HG03097 (cell line): ENCODE measurements around the gene SMYD1.

ENCODE experiments used
- ATAC-seq: cut with Tn5 transposase; IDR thresholded peaks from one replicate; pipeline ENCODE4 v1.9.1; 2021; ENCODE audit not compliant: unreplicated experiment, low FRiP score

Gene SMYD1

DNA sequence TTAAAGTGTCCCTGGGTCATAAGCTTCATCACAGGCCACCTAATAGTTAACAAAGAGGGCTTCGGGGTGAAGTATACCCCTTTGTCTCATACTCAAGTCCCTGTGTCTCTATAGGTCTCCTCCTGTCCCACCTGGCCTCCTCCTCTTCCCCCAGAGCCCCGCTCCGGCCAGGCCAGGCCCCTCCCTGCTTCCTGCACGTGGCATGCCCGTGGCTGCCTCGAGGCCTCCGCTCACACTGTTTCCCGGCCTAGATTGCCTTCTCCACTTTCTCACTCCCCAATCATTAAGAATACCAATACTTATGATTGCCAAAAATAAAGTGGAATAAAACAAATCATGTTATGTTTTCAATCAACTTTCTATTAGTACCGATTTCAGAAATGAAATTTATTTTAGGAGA lies 18.8 kb downstream of the SMYD1 start:
- no peak for ATAC-seq

DNA sequence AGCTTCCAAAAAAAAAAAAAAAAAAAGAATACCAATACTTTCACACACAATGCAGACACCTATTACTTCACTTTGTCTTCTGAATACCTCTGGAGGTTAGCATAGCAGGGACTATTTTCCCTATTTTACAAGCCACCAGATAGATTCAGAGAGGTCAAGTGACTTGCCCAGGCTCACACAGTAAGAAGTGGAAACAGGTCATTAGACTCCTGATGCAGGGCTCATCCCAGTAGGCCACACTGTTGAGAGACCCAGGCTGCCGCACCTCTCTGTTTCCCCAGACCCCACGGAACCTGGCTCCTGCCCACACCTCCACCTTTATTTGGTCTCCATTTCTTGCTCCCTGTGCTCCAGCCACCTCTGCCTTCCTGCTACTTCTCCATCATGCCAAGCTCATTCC lies 19.4 kb downstream of the SMYD1 start:
- no peak for ATAC-seq

DNA sequence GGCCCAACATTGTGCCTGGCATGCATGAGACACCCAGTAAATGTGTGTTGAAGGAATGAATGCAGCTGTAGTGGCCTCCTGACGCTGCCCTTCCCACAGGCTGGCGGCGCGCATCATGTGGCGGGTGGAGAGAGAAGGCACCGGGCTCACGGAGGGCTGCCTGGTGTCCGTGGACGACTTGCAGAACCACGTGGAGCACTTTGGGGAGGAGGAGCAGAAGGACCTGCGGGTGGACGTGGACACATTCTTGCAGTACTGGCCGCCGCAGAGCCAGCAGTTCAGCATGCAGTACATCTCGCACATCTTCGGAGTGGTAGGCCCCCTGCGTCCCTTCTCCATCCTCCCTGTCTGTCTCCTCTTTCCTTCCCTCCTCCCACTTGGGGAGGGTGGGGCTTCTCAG lies 20.1 kb downstream of the SMYD1 start:
- ATAC-seq: no peak

GRCh38 chr2:88088999-88089398 lies 21.4 kb downstream of the SMYD1 start:
- no peak for ATAC-seq

DNA sequence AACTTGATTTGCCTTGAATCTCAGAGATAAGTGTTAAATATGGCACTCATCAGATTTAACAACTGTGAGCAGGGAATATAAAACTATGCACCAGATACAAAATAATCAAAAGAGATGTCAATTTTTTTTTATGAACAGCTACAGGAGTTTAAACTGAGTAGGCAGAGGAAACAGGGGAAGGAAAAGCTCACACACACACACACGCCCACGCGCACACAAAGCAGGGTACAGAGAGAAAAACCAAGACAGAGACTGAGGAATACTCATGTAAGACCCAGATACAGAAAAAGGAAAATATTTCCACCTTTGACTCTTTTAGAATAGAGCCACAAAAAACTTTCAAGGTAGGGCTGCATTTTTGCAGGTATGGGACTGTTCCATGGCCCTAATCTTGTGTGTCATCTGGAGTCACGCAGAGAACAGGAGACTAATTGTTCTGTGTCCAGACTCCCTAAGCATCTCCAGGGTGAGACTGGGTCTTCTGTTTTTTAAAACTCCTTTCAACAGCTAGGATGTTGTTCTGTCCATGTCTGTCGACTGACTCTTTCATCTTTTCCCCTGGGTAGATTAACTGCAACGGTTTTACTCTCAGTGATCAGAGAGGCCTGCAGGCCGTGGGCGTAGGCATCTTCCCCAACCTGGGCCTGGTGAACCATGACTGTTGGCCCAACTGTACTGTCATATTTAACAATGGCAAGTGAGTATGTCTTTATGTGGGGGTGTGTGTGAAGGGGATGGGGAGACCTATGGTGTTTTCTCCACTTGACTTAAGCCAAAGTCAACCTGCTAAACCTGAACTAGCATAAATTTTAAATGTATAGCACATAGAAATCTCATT lies 23.0 kb downstream of the SMYD1 start:
- no peak for ATAC-seq

DNA sequence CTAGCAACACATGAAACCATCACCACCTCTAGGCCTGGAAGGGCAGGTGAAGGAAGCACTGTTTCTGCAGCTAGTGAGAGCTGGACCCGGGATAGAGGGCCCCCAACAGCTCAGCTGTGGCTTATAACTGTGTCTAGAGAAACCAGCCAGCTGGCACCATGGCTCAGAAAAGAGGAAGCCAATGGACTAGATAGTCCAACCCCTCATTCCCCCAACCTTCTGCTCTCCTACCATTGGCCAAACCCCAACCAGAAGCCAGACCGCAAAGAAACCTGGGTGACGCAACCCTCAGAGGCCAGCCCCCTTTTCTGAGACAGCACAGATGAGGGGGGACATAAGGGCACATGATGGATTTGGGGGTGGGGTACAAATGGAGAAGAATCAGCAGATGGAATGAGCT lies 24.3 kb downstream of the SMYD1 start:
- no peak for ATAC-seq

GRCh38 chr2:88092773-88093172 lies 25.1 kb downstream of the SMYD1 start:
- ATAC-seq: no peak

- ATAC-seq: no peak
Observed at GRCh38 chr2:88095022-88095421, 27.4 kb downstream of the SMYD1 start.

- ATAC-seq: no peak
Observed at GRCh38 chr2:88096708-88097107, 29.1 kb downstream of the SMYD1 start.

DNA sequence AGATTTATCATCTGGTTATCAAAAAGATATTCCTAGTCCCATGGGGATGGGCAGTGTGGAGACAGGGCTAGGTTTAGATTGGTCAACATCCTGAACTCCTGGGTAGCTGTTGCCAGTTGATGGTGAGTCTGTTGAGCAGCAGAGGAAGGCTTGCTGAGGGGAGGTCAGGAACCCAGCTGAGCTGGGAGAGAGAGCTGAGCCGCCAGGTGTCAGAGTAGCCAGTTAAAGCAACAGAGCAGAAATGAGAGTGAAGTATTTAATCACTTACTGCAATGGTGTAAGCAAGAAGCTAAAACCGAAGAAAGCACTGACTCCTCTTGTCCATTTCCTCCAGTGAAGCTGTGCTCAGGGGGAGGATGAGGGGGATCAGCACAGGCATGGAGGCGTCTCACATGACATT lies 29.6 kb downstream of the SMYD1 start:
- ATAC-seq: no peak

- ATAC-seq: no peak
Observed at GRCh38 chr2:88097891-88098557, 30.4 kb downstream of the SMYD1 start.

GRCh38 chr2:88098558-88098900 lies 30.9 kb downstream of the SMYD1 start:
- no peak for ATAC-seq

- no peak for ATAC-seq
Observed at GRCh38 chr2:88099798-88100488, 32.3 kb downstream of the SMYD1 start.

DNA sequence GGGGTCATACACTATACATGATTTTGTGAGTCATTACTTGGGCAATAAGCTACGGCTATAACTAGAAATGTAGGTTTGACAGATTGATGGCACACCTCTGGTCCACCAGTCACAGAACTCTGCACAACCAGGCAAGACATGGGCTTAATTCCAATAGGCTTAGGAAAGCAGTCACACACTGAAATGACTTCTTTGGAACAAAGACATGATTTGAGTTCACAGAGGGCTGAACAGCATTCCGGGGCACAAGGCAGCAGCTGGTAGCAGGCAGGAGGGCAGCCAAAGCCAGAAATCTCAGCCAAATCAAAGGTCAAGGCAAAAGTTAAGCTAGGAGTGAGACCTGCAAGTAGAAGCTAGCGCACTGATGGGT lies 32.8 kb downstream of the SMYD1 start:
- ATAC-seq: no peak

DNA sequence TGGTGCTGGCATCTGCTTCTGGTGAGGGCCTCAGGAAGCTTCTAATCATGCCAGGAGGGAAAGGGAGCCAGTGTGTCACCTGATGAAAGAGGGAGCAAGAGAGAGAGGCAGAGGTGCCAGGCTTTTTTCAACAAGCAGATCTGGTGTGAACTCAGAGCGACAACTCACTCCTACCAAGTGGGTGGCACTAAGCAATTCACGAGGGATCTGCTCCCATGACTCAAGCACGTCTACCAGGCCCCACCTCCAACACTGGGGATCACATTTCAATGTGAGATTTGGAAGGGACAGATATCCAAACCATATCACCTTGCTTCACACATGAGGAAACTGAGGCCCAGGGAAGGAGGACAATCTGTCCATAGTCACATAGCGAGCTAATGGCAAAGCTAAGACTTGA lies 41.2 kb downstream of the SMYD1 start:
- ATAC-seq: no peak

DNA sequence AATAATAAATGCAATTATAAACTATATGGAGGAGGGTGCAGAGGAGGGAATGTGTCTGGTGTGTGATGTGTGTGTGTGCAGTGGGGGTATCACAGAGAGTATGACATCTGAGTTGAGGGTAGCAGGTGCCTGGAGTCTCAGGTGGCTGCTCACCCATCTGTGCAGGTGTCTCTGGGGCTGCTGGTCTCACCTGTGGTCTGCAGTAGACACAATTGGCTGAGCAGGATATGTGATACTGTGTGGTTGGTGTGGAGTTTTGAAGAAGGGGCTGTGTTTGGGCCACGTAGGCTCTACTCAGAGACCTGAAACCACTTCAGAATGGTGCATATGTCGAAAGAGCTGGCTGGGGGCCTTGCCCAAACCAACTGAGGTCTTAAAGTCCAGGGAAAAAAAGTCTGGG lies 43.2 kb downstream of the SMYD1 start:
- no peak for ATAC-seq

DNA sequence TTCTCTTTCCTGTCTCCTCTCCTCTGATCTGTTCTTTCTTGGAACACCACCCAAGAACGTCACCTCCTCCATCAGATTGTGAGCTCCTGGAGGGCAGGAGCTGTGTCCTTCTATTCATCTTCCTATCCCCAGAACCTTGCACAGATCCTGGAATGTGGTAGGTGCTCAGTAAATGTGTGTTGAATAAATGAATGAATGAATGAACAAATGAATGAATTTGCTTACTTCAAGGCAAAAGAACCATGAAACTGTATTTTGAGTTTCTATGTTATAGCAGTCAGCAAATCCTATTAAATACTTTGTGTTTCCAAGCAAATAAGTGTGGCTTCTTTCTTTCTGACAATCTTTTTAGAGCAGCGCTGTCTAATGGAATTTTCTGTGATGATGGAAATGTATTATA lies 45.4 kb downstream of the SMYD1 start:
- ATAC-seq: no peak

DNA sequence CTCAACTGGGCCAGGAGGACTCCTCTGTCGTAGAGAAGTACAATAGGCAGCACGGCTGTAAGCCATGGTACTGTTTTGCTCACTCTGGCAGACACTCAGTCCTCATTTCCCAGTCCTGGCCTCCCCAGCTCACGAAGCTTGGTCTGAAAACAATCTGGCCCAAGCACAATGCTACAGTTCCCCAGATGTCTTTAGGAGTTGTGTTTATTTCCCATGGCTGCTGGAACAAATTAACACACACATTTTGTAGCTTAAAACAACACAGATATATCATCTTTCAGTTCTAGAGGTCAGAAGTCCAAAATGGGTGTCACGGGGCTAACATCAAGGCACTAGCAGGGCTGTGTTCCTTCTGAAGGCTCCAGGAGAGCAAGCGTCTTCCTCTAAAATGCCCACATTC lies 47.3 kb downstream of the SMYD1 start:
- ATAC-seq: no peak

DNA sequence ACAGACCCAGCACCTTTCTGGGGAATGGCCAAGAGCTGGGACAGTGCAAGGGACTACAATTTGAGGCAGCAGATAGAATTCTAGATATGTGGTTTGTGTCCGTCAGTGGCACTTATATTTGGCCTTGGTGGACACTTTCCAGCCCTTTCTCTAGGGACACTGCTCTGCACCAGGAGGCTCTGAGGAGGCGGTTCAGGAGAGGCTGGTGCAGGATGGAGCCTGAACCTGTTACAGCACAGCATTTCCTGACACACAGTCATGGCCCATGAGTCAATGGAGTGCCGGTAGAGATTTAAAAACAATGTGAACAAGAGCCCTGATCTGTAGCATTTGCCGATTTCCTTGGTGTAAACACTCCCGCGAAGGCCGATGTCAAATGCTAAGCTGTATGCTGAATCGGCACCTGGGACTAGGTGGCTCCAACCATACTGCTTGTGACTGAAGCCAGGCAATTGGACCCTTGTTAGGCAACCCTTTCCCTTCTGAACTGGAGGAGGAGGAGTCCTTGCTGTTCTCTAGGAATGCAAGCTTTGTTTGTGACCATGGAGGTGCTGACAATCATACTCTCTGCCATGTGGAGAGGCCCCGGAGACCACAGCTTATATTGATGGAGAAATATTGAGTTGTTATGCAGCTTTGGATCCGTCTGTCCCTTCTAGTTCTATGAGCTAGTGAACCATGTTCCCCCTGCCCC lies 48.3 kb downstream of the SMYD1 start:
- ATAC-seq: no peak

DNA sequence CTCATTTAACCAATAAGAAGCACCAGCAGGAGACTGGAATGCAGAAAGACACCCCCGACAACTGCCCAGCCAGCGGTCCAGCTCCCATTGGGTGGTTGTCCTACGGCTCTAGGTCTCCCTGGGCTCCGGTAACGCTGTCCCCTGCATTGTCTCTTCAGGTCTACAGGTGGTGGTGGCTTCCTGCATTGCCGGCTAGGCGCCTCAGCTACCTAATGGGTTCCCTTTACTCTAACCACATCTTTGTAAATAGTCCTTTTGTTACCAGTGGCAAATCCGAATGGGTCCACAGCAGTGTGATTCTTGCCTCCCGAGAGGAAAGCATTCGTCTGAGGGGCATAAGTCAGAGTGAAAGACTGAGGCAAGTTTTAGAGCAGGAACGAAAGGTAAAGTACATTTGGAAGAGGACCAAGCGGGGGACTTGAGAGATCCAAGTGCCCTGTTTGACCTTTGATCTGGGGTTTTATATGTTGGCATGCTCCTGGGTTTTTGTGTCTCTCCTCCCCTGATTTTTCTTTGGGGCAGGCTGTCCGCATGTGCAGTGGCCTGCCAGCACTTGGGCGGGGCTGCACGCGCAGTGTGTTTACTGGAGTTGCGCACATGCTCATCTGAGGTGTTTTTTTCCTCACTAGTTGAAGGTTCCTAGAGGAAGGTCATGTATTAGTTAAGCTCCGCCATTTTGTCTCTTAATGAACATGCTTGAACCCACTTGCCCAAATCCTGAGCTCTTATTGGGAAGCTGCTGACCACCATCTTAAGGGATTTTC lies 49.2 kb downstream of the SMYD1 start:
- no peak for ATAC-seq

- ATAC-seq: no peak
Observed at GRCh38 chr2:88117973-88118372, 50.3 kb downstream of the SMYD1 start.
